Stomach (tissue), 4 donors: ENCODE results near the gene GPR180.

Experiments used
- CTCF ChIP-seq, 7 experiments: fragments of 450-650 bp in 4 of 7; fragments of 200-600 bp in 3 of 7; sonication (generic) in 3 of 7; IDR thresholded peaks; one replicate each; pipeline ENCODE4 v1.5.1; 2016 to 2019; ENCODE audit warnings: antibody characterized with exemption in 7 of 7, control low read depth in 2 of 7, mild to moderate bottlenecking in 1 of 7
- EP300 ChIP-seq: sonication (generic); formaldehyde crosslinking; IDR thresholded peaks from one replicate; pipeline ENCODE4 v1.6.1; 2017; ENCODE audit warnings: antibody characterized with exemption
- POLR2A ChIP-seq, 4 donors: fragments of 450-650 bp; IDR thresholded peaks; one replicate each; pipeline ENCODE4 v1.6.1; 2016; ENCODE audit warnings: antibody characterized with exemption in 4 of 4, control low read depth in 2 of 4, mild to moderate bottlenecking in 1 of 4, moderate library complexity in 1 of 4

GRCh38 chr13:94607056-94607455, 5.4 kb downstream of the GPR180 start:
- no peak for TF ChIP-seq CTCF (IDR thresholded peaks at IDR 0.05)
- TF ChIP-seq EP300: no peak
- no peak for TF ChIP-seq POLR2A (IDR thresholded peaks at IDR 0.05)
